ENCODE data around the gene IL12RB1. TPM values are rescaled to one million over a fixed set of nuclear protein-coding genes. Genes with fewer than 3 reads are reported as not detected.

Gene IL12RB1
- total and polyA plus RNA-seq, 10 donors = 9.9 to 31.6 (median 24.2) TPM

DNA sequence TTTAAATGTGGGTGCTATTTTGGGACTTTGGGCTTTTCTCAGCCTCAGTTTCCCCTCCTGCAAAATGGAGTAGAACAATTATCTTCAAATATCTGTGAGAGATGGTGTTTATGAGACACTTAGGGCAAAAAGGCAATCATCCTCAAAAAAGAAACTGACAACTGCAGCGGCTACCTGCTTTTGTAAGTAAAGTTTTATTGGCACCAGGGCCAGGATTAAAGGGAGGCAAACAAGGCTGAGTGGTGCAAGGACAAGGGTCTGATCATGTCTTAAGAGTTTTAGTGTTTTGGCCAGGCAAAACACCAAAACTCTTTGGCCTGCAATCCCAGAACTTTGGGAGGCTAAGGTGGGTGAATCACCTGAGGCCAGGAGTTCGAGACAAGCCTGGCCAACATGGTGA lies 9.5 kb upstream of the IL12RB1 start:
- Histone ChIP-seq H3K4me3 (no peak overlapping the region), H3K27me3 (replicated peaks in 1 of 7) (peaks cover 0 to 30% (median 0%) of the 10 kb centered on the region in 7 donors), H3K9me3 (no peaks in the 10 kb centered on the region), H3K27ac (no peak overlapping the region), H3K36me3 (peaks cover 0 to 5% (median 0%) of the 10 kb centered on the region in 6 donors), H3K4me1 (peaks cover 20 to 63% (median 48%) of the 10 kb centered on the region in 6 donors)
- TF ChIP-seq POLR2A (IDR thresholded peaks at IDR 0.05) (no peak), POLR2AphosphoS5 (IDR thresholded peaks at IDR 0.05) (no peak)
- TF ChIP-seq, protein P1, sequence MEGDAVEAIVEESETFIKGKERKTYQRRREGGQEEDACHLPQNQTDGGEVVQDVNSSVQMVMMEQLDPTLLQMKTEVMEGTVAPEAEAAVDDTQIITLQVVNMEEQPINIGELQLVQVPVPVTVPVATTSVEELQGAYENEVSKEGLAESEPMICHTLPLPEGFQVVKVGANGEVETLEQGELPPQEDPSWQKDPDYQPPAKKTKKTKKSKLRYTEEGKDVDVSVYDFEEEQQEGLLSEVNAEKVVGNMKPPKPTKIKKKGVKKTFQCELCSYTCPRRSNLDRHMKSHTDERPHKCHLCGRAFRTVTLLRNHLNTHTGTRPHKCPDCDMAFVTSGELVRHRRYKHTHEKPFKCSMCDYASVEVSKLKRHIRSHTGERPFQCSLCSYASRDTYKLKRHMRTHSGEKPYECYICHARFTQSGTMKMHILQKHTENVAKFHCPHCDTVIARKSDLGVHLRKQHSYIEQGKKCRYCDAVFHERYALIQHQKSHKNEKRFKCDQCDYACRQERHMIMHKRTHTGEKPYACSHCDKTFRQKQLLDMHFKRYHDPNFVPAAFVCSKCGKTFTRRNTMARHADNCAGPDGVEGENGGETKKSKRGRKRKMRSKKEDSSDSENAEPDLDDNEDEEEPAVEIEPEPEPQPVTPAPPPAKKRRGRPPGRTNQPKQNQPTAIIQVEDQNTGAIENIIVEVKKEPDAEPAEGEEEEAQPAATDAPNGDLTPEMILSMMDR (IDR thresholded peaks at IDR 0.05 in 8 of 11, conservative IDR thresholded peaks at IDR 0.05 in 3 of 11) = no peak
- WGBS, 5 donors = 92 to 100% (median 96%) methylated on average over 2 of the region's 2 CpGs
- DNase-seq = no peak
- intact Hi-C loops (cut with DNase I; ENCODE audit: low total_unique reads) = no loop called here

DNA sequence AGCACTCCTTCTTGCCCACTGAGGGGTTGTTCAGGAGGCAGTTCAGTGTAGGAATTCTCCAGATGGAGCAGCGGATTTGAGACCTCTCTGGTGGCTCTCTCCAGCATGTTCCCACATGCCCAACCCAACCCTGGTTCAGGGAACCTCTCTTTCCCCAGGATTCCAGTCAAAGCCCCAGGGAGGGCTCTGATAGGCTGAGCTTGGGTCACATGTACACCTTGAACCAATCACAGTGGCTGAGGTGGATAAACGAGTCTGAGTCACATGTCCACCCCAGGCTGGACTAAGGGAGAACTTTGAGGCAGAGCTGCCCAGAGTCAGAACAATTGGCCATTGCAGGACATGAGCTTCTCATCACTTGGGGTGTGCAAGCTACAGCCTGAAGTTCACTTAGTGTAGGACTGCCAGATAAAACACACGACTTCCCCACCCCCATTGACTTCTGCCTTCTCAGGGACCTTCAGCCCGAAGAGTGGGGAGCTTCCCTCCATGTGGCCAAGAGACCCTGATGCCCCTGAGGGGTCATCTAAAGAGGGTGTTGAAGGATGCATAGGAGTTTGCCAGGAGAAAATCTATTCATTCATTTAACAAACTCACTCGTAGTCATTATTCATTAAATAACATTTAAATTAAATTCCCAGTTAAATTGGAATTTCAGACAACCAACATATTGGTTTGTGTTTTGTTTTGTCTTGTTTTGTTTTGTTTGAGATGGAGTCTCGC lies 6.9 kb upstream of the IL12RB1 start:
- Histone ChIP-seq H3K27me3 (replicated peaks in 1 of 7) (peaks cover 0 to 8% (median 0%) of the 10 kb centered on the region in 7 donors), H3K27ac (peak overlapping the region in 1 of 8 donors; percentile 16), H3K36me3 (no peaks in the 10 kb centered on the region), H3K4me1 (peaks cover 23 to 65% (median 57%) of the 10 kb centered on the region in 6 donors), H3K9me3 (no peaks in the 10 kb centered on the region), H3K4me3 (no peak overlapping the region)
- DNase-seq = no peak
- TF ChIP-seq POLR2AphosphoS5 (IDR thresholded peaks at IDR 0.05) (no peak), POLR2A (IDR thresholded peaks at IDR 0.05) (no peak)
- TF ChIP-seq, protein P1 (IDR thresholded peaks at IDR 0.05 in 8 of 11, conservative IDR thresholded peaks at IDR 0.05 in 3 of 11) = no peak
- WGBS, 5 donors = 70 to 84% (median 78%) methylated on average over 6 of the region's 6 CpGs
- intact Hi-C loops (cut with DNase I; ENCODE audit: low total_unique reads) = no loop called here

DNA sequence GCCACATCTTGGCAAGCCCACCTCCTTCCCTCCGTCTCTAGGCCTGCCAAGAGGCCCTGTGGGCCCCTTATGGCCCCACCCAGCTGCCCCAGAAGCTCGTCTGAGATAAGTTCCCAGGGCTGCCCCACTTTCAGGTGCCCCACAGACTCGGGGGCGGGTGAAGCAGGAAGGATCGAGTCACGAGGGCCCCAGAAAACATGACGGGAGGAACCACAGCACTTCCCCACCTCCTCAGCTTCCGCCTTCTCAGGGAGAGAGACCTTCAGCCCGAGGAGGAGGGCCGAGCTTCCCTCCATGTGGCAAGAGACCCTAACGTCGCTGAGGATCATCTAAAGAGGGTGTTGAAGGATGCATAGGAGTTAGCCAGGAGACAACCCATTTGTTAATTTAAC lies 4.5 kb upstream of the IL12RB1 start:
- H3K4me3 ChIP-seq = peak overlapping the region in 2 of 8 donors; percentile 2 to 57
- H3K27me3 ChIP-seq (replicated peaks in 1 of 7) = no peaks in the 10 kb centered on the region
- intact Hi-C loops (cut with DNase I; ENCODE audit: low total_unique reads) = no loop called here
- peak; percentile 83 to 87 (median 87) for TF ChIP-seq POLR2AphosphoS5 (IDR thresholded peaks at IDR 0.05)
- TF ChIP-seq, protein P1 (IDR thresholded peaks at IDR 0.05 in 8 of 11, conservative IDR thresholded peaks at IDR 0.05 in 3 of 11) = peak in 1 of 11 experiments; percentile 5
- TF ChIP-seq POLR2A (IDR thresholded peaks at IDR 0.05) = peak; percentile 4 to 37 (median 11)
- WGBS, 5 donors = 5 to 37% (median 11%) methylated on average over 12 of the region's 12 CpGs
- peak overlapping the region; percentile 76 to 97 (median 94) for H3K27ac ChIP-seq
- no peaks in the 10 kb centered on the region for H3K36me3 ChIP-seq
- peak; percentile 96 for DNase-seq
- no peaks in the 10 kb centered on the region for H3K9me3 ChIP-seq
- H3K4me1 ChIP-seq = peaks cover 27 to 72% (median 63%) of the 10 kb centered on the region in 6 donors

DNA sequence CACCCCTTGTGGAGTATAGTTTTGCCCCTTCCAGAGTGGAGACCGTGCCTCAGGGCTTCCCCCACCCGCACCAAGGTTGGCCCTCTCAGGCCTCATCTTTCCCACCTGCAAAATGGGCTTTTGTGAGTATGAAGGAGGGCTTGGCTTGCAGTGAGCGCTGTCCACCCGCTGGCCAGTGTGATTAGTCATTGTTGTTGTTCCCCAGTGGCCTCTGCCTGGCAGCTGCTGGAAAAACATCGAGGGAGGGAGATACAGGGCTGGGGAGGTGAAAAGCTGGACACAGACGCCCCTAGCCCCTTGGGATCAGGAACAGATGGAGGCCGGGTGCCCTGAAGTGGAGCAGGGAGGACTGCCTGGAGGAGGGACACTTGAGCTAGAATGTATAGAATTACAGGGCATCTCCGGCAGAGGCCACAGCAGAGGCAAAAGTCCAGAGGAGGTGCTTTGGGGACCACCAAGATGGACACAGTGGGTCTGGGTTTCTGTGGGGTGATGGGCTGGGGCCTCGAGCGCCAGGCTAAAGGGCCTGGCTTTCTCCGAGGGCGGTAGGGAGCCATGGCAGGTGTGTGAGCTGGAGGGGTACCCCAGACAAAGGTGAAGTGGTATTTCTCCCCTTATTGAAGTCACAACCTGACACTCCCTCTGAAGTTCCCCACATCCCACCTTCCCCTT lies 3.9 kb upstream of the IL12RB1 start:
- WGBS, 5 donors = 61 to 86% (median 70%) methylated on average over 12 of the region's 12 CpGs
- Histone ChIP-seq H3K4me3 (peak overlapping the region in 1 of 8 donors; percentile 57), H3K27ac (peak overlapping the region; percentile 76 to 97 (median 94)), H3K36me3 (no peaks in the 10 kb centered on the region), H3K4me1 (peaks cover 27 to 78% (median 68%) of the 10 kb centered on the region in 6 donors), H3K27me3 (replicated peaks in 1 of 7) (no peaks in the 10 kb centered on the region), H3K9me3 (no peaks in the 10 kb centered on the region)
- peak; percentile 83 for DNase-seq
- intact Hi-C loops (cut with DNase I; ENCODE audit: low total_unique reads) = no loop called here
- no peak for TF ChIP-seq POLR2A (IDR thresholded peaks at IDR 0.05)
- TF ChIP-seq POLR2AphosphoS5 (IDR thresholded peaks at IDR 0.05) = no peak
- TF ChIP-seq, protein P1 (IDR thresholded peaks at IDR 0.05 in 8 of 11, conservative IDR thresholded peaks at IDR 0.05 in 3 of 11) = no peak
